Stimulated activated CD4-positive, alpha-beta T cell treated with anti-CD3 and anti-CD28 coated beads, Interleukin-15, amount 100 ng/mL, for 24 hours (primary cell): ENCODE results near the gene ALDH1L2.
"Not testable (repeated sequence)": the region's sequence is repeated elsewhere in the genome, so short reads cannot be mapped to it uniquely, and the experiment has no call there.

Experiments
- DNase-seq: peaks from one replicate; pipeline ENCODE4 v3.0.0-alpha.2; 2020

The ALDH1L2 gene

GRCh38 chr12:105030820-105031807 is 53.1 kb downstream of the ALDH1L2 start:
- no peak for DNase-seq

DNA sequence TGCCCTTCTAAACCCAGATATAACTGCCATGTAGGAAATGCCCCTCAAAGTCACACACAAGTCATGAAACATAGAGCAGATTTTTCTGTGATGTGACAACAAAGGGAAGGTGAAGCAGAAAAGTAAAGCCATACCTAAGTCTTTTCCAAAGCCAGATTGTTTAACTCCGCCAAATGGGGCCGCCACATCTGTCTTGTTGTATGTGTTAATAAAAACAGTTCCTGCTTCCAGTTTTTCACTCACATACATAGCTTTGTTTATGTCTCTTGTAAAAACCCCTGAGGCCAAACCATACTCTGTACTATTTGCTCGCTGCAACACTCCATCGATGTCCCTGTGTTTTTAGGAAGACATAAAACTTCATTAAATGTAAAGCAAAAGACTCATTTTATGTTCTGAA is 57.8 kb downstream of the ALDH1L2 start:
- DNase-seq, result no peak

DNA sequence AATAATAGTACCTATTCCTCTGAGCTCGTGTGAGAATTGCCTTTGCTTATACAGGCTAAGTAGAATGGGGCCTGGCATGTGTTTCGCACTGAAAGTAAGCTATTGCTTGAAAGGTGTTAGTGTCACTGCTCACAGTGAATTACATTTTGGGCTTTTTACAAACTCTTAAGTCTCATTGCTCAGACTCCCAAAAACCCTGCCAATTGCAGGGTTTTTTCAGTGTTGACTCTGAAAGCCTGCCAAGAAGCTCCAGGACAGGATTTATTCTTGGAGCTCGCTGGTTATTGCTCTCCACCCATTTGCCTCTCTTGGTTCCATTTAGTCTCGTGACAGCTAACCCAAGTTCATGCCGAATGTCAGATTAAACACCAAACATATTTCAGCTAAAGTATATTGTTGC is 58.4 kb downstream of the ALDH1L2 start:
- no peak for DNase-seq

DNA sequence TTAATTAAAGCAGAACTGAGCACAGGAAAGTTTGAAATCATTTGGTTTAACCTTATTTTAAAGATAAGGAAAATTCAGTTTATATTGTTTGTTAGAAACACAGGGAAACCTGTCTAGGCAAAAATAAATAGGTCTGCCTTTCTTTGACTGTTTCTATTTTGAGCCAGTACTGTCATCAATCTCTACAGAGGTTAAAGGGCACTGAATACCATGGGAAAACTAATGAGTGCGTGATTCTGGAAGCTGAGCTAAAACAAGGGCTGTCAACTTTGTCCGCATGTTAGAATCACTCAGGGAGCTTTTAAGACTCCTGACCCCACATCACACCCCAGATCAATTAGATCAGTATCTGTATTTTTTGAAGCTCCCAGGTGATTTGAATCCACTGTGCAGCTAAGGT is 59.3 kb downstream of the ALDH1L2 start:
- DNase-seq, result no peak

DNA sequence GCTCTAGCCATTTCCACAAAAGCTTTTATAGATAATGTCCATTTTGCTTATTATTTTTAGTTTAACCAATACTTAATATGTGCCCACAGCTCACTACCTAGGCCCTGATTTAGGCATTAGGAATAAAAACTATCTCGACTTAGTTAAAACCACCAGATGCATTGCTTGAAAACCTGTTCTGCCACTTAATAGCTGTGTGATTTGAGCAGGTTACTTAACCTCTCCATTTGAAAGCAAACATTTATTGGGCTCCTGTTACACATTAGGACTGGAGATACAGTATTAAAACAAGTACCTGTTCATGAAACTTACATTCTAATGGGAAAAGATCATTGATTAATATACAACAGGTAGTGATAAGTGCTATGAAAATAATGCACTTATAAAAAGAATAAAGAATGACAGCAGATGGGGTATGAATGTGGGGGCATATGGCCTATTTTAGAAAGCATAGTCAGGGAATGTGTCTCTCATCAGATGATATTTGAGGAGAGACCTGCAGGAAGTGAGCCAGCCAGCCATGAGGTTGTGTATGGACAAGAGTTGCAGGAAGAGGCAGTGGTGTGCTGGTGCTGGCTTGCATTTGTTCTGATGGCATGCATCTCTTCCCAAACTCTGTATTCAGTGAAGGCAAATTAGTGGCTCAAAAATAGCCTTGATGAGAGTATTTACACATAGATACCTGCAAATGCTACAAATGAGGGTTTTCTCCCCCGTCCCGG is 63.9 kb downstream of the ALDH1L2 start:
- DNase-seq, result no peak

- no peak for DNase-seq
Measured at GRCh38 chr12:105018776-105019175, 65.5 kb downstream of the ALDH1L2 start.

DNA sequence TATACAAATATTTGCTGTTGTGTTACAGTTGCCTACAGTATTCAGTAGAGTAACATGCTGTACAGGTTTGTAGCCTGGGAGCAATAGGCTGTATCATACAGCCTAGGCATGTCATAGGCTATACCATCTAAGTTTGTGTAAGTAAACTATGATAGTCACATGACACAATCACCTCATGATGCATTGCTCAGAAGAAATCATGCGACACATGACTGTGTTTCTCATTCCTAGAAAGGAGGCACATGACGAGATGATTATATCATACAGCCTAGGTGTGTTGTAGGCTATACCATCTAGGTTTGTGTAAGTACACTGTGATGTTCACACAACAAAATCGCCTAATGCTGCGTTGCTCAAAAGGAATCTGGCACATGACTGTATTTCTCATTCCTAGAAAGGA is 66.2 kb downstream of the ALDH1L2 start:
- DNase-seq, result no peak

DNA sequence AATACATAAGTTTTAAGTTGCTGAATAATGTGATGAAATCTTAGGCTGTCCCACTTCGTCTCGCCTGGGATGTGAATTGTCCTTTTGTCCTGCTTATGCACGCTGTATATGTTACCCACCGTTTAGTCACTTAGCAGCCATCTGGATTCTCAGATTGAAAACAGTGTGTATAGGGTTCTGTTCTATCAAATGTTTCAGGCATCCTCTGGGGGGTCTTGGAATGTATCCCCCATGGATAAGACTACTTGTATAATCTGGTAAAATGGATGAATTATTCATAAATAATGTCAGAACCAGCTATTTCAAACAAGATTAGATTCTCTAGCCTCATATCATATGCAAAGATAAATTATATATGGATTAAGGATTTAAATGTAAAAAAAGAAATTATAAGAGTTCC is 68.7 kb downstream of the ALDH1L2 start:
- no peak for DNase-seq

- no peak for DNase-seq
Measured at GRCh38 chr12:105014603-105015002, 69.7 kb downstream of the ALDH1L2 start.

- DNase-seq, result no peak
Measured at GRCh38 chr12:105013892-105014291, 70.4 kb downstream of the ALDH1L2 start.

GRCh38 chr12:105001476-105001875 is 82.8 kb downstream of the ALDH1L2 start:
- no peak for DNase-seq

DNA sequence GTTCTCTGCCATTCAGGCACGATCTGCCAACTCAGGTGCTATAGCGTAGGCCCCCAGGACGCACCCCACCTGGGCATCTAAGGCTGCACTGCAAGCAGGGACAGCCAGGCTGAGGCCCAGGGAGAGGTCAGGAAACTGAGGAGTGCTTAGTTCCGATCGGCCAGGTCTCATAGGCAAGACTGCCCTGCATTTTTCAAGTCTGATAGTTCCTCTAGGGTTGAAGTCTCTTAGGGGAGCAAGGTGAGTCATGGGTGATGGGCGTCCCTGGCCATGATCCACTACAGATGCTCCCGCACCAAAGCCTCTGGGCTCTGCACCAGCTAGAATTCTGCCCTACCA is 84.9 kb downstream of the ALDH1L2 start:
- DNase-seq, result no peak

GRCh38 chr12:104998423-104999346 is 85.6 kb downstream of the ALDH1L2 start:
- no peak for DNase-seq

DNA sequence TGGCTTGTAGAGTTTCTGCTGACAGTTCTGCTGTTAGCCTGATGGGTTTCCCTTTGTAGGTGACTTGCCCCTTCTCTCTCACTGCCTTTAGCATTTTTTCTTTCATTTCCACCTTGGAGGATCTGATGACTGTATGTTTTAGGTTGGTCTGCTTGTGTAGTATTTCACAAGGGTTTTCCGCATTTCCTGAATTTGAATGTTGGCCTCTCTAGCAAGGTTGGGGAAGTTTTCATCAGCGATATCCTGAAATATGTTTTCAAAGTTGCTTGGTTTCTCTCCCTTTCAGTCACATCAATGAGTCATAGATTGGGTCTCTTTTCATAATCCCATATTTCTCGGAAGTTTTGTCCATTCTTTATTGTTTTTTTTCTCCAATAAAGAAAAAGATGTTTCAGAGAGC is 86.7 kb downstream of the ALDH1L2 start:
- no peak for DNase-seq

DNA sequence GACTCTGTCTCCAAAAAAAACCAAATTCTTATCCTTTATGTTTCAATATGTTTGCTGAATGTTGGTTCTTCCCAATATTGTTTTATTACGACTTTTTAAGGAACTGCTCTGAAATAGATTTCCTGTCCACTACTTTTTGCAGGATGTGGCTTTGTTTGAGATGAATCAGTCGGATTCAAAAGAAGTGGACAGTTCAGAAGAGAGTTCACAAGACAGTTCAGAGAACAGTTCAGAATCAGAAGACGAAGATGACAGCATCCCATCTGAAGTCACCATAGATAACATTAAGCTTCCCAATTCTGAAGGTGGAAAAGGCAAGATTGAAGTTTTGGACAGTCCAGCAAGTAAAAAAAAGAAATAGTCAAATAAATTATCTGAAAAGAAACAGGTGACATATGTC is 89.9 kb downstream of the ALDH1L2 start:
- no peak for DNase-seq

GRCh38 chr12:104991565-104992128 is 92.6 kb downstream of the ALDH1L2 start:
- no peak for DNase-seq

DNA sequence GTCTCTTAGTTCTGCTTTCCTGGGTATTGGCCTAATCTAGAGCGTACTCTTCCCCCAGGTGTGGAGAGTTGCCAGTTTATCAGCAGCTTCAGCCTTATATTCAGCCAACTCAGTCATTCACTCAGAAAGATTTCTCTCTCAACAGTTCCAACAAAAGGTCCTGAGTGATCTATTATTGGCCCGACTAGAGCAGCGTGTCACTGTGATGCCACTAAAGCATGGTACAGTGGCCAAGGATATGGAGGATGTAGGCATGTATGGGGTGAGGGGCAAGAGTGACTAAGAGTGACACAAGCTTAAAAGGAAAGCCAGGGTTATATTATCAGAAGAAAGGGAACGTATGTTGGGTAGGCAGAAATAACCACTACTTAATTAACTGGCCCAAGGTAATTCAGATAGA is 93.3 kb downstream of the ALDH1L2 start:
- DNase-seq, result no peak

DNA sequence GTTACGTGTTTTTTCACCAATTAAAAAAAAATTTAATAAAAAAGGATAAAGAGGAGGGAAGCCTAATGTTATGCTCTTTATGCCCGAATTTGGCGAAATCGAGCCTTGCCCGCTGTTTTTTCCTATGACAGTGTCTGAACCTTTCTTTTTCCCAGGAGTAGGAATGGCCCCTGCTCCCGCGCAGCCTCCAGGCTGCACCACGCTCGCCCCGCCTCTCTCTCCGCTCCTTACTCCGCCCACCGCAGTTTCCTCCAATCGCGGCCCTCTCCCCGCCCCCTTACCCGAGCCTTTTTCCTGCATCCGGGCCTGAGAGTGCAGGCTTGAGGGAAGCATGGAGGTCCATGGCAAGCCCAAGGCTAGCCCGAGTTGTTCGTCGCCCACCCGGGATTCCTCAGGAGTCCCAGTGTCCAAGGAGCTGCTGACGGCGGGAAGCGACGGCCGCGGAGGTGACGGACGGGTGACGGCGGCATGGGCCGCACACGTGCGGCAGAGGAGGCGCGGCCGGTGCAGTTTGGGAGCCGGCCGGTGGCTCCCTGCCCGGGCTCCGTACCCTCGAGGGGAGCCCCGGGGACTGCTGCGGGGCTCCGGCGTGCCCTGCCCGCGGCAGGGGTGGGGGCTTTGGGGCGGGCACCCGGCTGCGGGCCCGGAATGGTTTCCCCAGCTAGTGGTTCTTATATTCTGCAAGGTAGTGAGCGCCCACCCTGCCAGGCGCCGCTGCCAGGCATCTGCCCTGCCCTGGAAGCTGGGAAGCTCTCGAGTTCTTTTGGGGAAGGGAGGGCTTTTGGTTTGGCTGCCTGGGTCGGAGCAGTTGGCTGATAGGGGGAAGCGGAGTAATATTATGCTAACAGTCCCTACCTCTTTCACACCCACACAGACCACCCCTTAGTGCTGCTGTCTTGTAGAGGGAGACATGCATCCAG is 98.0 kb downstream of the ALDH1L2 start, which contains the start of gene NOPCHAP1:
Gene NOPCHAP1 (plus strand): TSS at position 295 of the 920 bp plus-strand sequence. CDS start 37 bp downstream, at position 332.
- DNase-seq, result peak; percentile 95

- no peak for DNase-seq
Measured at GRCh38 chr12:104985206-104985605, 99.1 kb downstream of the ALDH1L2 start.

- DNase-seq, result not testable (repeated sequence)
Measured at GRCh38 chr12:104977688-104978087, 106.6 kb downstream of the ALDH1L2 start.

GRCh38 chr12:104976703-104977102 is 107.6 kb downstream of the ALDH1L2 start:
- DNase-seq, result no peak
